ENCODE data around the gene ZFPL1.
A peak's percentile ranks its signal among the peaks of the same experiment; 100 is the strongest.

Gene ZFPL1

DNA sequence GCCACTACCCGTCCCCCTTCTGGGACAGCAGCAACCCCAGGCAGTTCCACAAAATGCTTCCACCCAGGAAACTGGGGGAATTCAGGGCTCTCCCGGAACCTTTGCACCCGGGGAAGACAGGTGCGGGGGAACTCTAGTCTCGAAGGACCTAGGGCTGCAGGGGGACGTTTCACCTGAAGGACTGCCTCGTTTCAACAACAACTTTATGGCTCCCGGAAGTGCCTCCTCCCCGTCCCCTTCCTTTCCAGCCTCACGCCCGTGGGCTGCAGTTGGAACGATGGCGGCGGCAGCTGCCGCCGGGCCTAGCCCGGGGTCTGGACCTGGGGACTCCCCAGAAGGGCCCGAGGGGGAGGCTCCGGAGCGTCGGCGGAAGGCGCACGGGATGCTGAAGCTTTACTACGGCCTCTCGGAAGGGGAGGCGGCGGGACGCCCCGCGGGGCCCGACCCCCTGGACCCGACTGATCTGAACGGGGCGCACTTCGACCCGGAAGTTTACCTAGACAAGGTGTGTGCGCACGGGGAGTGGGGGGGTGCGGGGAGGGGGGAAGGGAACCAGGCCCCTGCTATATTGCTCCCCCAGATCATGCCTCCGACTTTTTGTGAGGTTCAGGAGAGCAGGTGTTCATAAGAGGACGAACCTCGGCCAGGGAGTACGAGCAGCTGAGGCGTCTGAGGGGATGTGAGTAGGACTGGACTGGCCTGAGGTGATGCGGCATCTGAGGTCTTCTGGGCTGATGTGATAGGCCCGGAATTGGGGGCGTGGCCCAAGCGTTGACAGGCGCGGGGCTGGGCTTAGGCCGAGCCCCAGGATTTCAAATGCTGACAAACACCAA lies 12.2 kb downstream of the ZFPL1 start, which contains the start of gene VPS51:
VPS51 (plus strand) TSS at position 241 of the 833 bp plus-strand sequence; CDS start at position 278, 37 bp downstream.
- H3K4me3 ChIP-seq (ENCODE audit: low read depth, low read length), result peak within 1 kb of the TSS; percentile 77
- DNase-seq (ENCODE audit: low read depth, low spot score), result peak; percentile 88
- TF ChIP-seq, protein P1, sequence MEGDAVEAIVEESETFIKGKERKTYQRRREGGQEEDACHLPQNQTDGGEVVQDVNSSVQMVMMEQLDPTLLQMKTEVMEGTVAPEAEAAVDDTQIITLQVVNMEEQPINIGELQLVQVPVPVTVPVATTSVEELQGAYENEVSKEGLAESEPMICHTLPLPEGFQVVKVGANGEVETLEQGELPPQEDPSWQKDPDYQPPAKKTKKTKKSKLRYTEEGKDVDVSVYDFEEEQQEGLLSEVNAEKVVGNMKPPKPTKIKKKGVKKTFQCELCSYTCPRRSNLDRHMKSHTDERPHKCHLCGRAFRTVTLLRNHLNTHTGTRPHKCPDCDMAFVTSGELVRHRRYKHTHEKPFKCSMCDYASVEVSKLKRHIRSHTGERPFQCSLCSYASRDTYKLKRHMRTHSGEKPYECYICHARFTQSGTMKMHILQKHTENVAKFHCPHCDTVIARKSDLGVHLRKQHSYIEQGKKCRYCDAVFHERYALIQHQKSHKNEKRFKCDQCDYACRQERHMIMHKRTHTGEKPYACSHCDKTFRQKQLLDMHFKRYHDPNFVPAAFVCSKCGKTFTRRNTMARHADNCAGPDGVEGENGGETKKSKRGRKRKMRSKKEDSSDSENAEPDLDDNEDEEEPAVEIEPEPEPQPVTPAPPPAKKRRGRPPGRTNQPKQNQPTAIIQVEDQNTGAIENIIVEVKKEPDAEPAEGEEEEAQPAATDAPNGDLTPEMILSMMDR (IDR thresholded peaks at IDR 0.05; ENCODE audit: low read depth, low read length), result no peak
- in situ Hi-C loops (cut with HindIII; ENCODE audit: low sequenced_read_pairs), result no loop called here

DNA sequence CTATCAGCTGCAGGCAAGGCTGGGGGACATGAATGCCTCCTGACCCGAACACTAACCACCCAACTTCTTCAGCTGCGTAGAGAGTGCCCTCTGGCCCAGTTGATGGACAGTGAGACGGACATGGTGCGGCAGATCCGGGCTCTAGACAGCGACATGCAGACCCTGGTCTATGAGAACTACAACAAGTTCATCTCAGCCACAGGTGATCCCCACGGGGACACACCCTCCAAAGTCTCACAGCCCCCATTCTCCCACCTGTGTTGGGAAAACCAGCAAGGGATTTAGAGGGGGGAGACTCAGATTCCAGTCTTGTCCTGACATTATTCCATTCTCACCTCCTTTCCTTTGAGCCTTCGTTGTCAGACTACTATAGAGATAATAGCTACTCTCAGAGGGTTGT lies 12.9 kb downstream of the ZFPL1 start:
- TF ChIP-seq, protein P1 (IDR thresholded peaks at IDR 0.05; ENCODE audit: low read depth, low read length), result no peak
- H3K4me3 ChIP-seq (ENCODE audit: low read depth, low read length), result peak overlapping the region; percentile 77
- no peak for DNase-seq (ENCODE audit: low read depth, low spot score)
- in situ Hi-C loops (cut with HindIII; ENCODE audit: low sequenced_read_pairs), result no loop called here

DNA sequence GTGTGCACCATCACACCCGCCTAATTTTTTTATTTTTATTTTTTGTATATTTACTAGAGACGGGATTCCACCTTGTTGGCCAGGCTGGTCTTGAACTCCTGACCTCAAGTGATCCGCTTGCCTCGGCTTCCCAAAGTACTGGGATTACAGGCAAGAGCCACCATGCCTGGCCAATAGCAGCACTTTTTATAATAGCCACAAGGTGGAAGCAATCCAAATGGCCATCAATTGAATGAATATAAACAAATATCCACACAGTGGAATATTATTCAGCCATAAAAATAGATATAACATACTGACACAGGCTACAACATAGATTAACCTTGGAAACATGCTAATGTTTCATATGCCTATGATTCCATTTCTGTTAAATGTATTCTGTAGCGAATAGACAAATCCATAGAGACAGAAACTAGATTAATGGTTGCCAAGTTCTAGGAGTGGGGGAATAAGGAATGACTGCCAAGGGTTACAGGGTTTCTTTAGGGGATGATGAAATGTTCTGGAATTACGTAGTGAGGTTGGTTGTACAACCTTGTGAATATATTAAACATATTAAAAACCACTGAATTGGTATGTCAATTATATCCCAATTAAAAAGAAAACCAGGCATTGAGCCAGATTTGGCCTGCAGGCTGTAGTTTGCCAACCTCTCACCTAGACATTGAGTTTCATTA lies 16.8 kb downstream of the ZFPL1 start:
- no peak overlapping the region for H3K4me3 ChIP-seq (ENCODE audit: low read depth, low read length)
- TF ChIP-seq, protein P1 (IDR thresholded peaks at IDR 0.05; ENCODE audit: low read depth, low read length), result no peak
- DNase-seq (ENCODE audit: low read depth, low spot score), result no peak
- in situ Hi-C loops (cut with HindIII; ENCODE audit: low sequenced_read_pairs), result no loop called here

DNA sequence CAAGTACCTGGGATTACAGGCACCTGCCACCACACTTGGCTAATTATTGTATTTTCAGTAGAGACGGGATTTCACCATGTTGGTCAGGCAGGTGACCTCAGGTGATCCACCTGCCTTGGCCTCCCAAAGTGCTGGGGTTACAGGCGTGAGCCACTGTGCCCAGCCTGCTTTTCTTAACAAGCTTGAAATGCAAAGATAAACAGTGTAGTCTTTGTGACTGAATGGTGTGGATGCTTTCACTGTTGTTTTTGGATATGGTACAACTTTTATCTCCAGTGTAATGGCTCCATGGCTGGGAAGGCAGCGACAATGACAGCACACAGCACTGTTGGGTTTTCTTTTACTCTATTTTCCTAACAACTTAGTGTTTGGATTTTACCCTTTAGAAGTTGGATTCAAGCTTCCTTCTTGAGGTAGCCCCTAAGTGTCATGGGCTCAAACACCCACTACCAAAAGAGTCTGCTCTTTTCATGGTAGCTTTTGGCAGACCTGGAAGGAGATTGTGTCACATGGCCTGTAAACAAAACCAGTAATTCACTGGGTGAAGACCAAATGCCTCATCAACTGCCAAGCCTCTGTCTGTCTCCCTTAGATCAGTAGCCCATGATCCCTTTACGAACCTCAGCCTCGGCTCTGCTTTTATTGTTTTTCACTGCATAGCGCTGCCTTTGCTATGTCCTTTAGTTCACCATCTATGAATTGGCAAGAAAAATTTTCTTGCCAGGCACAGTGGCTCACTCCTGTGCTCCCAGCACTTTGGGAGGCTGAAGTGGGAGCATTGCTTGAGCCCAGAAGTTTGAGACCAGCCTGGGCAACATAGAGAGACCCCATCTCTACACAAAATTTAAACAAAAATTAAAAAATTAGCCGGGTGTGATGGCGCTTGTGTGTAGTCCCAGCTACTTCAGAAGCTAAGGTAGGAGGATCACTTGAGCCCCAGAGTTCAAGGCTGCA lies 18.4 kb downstream of the ZFPL1 start:
- in situ Hi-C loops (cut with HindIII; ENCODE audit: low sequenced_read_pairs), result no loop called here
- peak; percentile 25 for DNase-seq (ENCODE audit: low read depth, low spot score)
- H3K4me3 ChIP-seq (ENCODE audit: low read depth, low read length), result no peak overlapping the region
- TF ChIP-seq, protein P1 (IDR thresholded peaks at IDR 0.05; ENCODE audit: low read depth, low read length), result no peak

DNA sequence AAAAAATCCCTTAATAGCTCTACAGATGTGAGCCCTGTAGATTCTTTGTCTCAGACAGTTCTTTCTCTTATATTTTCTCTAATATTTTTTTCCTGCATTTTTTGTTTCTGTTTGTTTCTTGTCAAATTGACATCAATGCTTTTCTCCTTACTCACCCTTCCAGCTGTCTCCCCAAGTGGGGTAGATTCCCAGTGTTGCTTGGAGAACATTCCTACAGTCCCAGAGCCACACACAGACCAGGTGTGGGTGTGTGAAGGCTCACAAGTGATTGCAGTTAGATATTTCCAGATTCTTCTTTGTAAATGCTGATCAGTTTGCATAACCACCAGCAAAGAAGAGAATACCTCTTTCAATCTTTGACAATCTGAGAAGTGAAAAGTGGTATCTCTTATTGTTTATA lies 19.5 kb downstream of the ZFPL1 start:
- TF ChIP-seq, protein P1 (IDR thresholded peaks at IDR 0.05; ENCODE audit: low read depth, low read length), result no peak
- H3K4me3 ChIP-seq (ENCODE audit: low read depth, low read length), result no peak overlapping the region
- in situ Hi-C loops (cut with HindIII; ENCODE audit: low sequenced_read_pairs), result no loop called here
- DNase-seq (ENCODE audit: low read depth, low spot score), result no peak

DNA sequence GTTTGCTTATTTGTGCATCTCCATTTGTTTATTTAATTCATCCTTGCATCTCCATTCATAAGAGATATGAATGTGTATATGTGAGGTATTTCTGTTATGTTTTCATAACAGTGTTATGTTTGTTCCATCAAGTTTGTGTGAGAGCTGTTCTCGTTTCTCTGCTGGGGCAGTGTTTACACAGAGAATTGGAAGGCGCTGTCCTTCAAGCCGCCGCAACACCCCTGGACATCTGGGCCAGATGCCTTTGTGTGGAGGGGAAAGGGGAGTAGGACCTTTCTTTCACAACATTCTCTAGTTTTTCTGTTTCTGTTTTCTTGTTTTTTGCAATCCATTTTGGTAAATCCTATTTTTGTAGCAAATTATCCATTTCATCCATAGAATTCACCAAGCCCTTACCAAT lies 20.6 kb downstream of the ZFPL1 start:
- TF ChIP-seq, protein P1 (IDR thresholded peaks at IDR 0.05; ENCODE audit: low read depth, low read length), result no peak
- DNase-seq (ENCODE audit: low read depth, low spot score), result no peak
- in situ Hi-C loops (cut with HindIII; ENCODE audit: low sequenced_read_pairs), result no loop called here
- no peak overlapping the region for H3K4me3 ChIP-seq (ENCODE audit: low read depth, low read length)
